HG02588 (cell line): ENCODE results near the gene GAPVD1.
"Not testable (repeated sequence)": the region's sequence is repeated elsewhere in the genome, so short reads cannot be mapped to it uniquely, and the experiment has no call there.

Source experiments
- ATAC-seq: cut with Tn5 transposase; IDR thresholded peaks from one replicate; pipeline ENCODE4 v1.9.1; 2021; ENCODE audit warnings: mild to moderate bottlenecking, moderate library complexity; ENCODE audit not compliant: unreplicated experiment

Gene GAPVD1

DNA sequence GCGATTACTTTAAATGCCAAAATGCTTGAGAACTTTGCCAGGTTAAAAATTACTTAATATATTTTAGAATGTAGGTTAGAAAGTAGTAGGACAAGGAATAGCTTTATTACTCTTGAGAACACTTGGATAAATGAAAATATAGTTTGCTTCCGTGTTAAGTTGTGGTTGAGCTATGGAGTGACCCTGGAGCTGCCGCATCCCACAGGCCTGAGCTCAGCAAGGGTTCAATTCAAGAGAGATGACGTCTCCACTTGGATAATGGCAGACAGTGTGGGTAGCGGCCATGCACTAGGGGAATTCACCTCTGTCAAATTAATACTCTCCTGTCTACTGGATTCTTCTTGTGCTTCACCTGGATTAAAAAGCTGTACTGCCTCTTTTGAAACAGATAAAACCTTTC, 105.0 kb downstream of the GAPVD1 start:
- no peak for ATAC-seq

- no peak for ATAC-seq
Measured at GRCh38 chr9:125370786-125371185, 109.2 kb downstream of the GAPVD1 start.

- ATAC-seq, result no peak
Measured at GRCh38 chr9:125372441-125373226, 111.0 kb downstream of the GAPVD1 start.

GRCh38 chr9:125374443-125375309, 113.0 kb downstream of the GAPVD1 start:
- ATAC-seq, result no peak

DNA sequence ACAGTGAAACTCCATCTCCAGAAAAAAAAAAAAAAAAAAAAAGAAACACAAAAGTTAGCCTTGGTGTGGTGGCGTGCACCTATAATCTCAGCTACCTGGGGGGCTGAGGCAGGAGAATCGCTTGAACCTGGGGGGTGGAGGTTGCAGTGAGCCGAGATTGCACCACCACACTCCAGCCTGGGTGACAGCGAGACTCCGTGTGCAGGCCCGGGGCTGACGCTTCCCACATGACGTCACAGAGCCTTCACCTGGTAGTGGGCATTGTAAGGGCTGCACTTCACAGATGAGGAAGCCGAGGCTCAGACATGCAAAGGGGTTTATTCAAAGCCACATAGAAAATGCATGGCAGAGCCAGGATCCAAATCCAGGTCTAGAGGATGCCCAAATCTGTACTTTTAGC, 114.2 kb downstream of the GAPVD1 start:
- no peak for ATAC-seq

- no peak for ATAC-seq
Measured at GRCh38 chr9:125376261-125377226, 114.9 kb downstream of the GAPVD1 start.

DNA sequence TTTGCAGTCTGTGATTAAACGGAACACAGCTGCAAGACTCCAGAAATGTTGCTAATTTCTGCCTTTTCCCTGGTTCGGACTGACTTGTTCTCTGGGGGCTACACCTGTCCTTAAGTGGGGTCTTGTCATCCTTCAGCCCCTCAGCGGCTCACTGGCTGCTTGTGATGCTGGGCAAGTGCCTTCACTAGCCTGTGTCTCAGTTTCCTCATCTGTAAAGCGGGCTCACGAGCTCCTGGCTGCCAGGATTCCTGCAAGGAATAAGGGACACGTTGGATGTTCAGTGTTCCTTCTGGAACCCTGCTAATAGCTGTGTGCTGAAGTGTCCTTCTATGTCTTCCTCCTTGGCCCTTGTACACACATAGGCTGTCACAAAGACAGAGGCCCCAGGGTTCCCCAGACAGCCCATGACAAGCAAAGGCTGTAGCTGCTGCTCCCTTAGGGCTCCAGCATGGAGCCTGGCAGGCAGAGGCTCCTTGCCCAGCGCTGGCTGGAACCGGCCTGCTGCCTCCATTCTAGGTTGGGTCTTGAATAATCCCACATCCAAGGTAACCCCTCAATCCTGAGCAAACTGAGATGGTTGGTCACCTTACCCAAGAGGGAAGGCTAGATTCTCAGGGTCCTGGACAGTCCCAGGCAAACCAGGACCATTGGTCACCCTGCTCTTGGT, 116.1 kb downstream of the GAPVD1 start:
- no peak for ATAC-seq

DNA sequence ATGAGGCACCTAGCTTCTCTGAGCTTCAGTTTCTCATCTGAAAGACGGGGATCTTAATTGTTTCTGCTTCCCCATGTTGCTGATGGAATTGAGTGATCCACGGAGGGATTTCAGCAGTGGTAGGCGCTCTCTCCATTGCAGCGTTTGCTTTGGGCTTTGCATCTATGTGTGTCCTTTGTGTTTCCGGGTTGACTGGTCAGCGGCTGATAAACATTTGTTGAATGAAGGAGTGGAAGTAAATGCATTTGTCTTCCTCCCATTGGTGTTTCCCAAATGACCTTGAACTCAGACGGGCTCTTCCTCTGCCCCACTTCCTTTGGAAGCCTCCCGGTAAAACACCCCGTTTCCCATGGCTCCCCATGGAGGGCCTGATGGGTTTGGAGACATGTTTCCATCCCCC, 117.2 kb downstream of the GAPVD1 start:
- no peak for ATAC-seq

GRCh38 chr9:125379208-125379607, 117.6 kb downstream of the GAPVD1 start:
- ATAC-seq, result no peak

GRCh38 chr9:125380406-125380805, 118.8 kb downstream of the GAPVD1 start:
- ATAC-seq, result no peak

DNA sequence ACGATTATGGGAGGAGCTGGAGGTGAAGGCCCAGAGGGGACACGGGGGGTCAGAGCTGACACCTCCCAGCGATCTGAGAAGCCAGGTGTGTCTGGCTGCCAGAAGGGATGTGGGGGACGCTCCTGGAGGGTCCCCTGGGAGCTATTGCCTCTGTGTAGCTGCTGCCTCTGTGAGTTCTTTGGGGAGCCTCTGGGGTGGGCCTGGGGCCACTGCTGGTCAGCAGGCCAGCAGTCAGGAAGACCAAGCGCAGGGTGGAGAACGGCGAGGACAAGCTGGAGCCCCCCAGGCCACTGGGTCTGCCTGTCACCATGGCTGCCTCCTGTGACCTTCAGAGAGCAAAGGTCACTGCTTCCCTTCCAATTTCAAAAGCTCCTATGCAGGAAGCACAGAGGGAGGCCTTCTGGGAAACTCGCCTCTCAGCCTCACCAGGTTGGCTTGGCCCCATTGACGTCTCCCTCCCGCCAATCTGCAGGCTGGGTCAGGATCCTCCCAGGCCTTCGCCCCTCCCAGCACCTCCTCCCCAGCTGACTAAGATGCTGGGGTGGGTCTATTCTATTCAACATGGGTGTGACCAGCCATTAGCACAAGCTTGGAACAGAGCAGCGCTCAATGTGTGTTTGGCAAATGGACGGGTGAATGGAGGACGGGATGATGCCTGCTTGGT, 126.4 kb downstream of the GAPVD1 start:
- no peak for ATAC-seq

DNA sequence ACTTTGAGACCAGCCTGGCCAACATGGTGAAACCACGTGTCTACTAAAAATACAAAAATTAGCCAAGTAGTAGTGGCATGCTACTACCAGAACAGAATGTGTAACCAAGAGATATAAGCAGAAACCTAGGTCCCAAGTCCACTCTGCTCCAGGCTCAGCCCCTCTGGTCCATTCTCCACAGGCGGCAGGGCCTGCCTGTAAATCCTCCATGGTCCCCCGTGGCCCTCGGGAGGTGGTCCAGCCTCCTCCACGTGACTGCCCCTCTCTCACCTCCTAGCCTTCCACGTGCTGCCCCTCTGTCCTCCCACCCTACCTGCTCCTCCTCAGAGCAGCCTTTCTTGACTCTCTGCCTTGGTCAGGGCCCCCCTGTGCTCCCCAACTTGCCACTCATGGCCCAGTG, 127.4 kb downstream of the GAPVD1 start:
- no peak for ATAC-seq

DNA sequence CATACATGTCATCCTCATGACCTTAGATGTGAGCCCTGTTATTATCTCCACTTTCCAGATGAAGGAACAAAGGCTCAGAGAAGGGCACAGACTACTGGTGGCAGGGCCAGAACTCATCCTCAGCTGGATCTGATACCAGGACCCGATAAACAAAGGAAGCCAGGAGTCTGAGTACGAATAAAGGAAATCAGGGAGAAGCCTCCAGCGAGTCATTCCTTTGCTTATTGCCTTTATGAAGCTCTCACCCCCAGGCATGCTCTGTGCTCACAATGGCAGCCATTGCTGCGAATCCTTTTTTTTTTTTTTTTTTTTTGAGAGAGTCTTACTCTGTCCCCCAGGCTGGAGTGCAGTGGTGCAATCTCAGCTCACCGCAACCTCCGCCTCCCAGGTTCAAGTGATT, 130.1 kb downstream of the GAPVD1 start:
- no peak for ATAC-seq

- ATAC-seq, result no peak
Measured at GRCh38 chr9:125393426-125393825, 131.8 kb downstream of the GAPVD1 start.

DNA sequence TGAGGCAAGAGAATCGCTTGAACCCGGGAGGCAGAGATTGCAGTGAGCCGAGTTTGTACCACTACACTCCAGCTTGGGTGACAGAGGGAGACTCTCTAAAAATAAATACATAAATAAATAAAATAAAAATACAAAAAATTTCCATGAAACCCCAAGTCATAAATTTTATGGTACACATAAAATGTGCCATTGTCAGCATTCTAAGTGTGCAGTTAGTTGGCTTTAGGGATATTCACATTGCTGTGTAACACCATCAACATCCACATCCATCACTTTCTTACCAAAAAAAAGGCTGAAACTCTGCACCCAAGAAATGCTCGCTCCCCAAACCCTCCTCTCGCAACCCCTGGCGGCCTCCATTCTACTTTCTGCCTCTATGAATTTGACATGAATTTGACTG, 135.2 kb downstream of the GAPVD1 start:
- ATAC-seq, result no peak

GRCh38 chr9:125397736-125398135, 136.1 kb downstream of the GAPVD1 start:
- no peak for ATAC-seq

DNA sequence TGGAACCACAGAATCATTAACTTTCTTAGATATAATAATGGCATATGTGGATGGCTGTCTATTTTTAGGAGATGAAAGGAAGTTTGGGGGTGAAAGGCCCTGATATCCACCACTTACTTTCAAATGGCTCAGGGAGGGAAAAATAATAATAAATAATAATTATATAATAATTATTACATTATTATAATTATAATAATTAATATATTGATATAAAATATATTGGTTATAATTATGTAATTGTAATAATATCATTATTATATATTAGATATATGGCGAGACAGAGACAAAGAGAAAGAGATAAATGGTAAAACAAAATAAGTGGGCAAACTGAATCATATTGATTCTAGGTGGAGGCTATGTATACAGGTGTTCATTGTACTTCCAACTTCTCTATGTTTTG, 136.6 kb downstream of the GAPVD1 start:
- no peak for ATAC-seq

- no peak for ATAC-seq
Measured at GRCh38 chr9:125399165-125399564, 137.5 kb downstream of the GAPVD1 start.

DNA sequence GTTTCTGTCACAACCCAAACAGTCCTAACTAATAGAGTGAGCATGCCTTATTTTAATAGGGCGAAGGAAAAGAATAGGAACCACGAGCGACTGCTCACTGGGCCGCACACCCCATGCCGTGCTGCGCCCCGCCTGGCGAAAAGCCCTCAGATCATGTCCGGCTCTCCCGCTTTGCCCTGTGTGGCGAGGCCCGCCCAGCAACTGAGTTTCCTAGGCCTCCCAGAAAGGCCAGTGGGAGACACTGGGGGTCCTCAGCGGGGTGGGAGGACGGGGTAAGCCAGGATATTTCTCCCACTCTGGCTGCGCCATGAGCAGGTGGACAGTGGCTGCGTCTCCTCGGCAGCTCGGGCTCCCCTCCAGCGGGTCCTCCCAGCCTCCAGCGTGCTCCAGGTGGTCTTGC, 138.0 kb downstream of the GAPVD1 start:
- no peak for ATAC-seq

GRCh38 chr9:125400232-125400631, 138.6 kb downstream of the GAPVD1 start:
- not testable (repeated sequence) for ATAC-seq
